ENCODE results near the gene AGMO.

DNA sequence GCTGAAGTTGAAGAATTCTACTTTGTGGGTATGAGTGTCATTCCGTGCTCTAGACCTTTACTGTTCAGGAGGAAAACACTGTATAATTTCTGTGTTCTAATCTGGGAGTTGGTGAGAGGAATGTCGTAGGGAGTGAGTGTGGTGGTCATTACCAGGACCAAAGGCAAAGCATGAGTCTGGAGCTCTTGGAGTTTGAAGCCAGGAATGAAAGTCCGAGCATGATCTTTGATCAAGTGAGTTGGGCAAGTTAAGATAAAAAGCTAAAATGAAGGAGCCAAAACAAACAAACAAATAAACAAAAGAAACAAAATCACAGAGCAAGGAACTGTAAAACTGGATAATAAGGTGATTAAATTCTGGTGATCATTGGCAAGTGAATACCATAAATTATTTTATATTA is 161.4 kb downstream of the AGMO start:
- TF ChIP-seq CTCF (IDR thresholded peaks at IDR 0.05) (no peak), EZH2 (IDR thresholded peaks at IDR 0.05; ENCODE audit: borderline replicate concordance, insufficient read depth, low read depth, low read length, poor library complexity, severe bottlenecking) (no peak)

Measured in B cell (primary cell).